ENCODE data around the gene DCST1. TPM values are rescaled to one million over a fixed set of nuclear protein-coding genes. Genes with fewer than 3 reads are reported as not detected.

Gene DCST1
- total RNA-seq, 2 experiments from 2014 or later = not detected

DNA sequence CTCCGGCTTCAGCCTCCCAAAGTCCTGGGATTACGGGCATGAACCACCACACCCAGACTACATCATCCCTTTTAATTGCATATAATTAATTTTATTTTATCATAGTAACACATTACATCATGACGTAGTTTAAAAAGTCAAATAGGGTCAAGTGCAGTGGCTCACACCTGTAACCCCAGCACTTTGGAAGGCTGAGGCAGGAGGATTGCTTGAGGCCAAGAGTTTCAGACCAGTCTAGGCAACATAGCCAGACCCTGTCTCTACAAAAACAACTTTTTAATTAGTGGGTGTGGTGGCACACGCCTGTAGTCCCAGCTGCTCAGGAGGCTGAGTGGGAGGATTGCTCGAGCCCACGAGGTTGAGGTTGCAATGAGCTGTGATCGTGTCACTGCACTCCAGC is 65.7 kb downstream of the DCST1 start:
- H3K4me3 ChIP-seq (ENCODE audit: low read depth, low read length, poor library complexity, severe bottlenecking) = no peak overlapping the region
- ChIA-PET CTCF (ENCODE audit: unreplicated experiment) (no interaction called here), POLR2A (interaction anchor here (0.6 kb wide), 1 partner anchor 22 kb away, joined by 3 read pairs; no protein-coding TSS in a partner anchor)
- no peak overlapping the region for H2AFZ ChIP-seq (ENCODE audit: low read length)
- DNase-seq (ENCODE audit: low spot score) = no peak
- H3K4me1 ChIP-seq (ENCODE audit: insufficient read depth, low read length, poor library complexity, severe bottlenecking) = peaks cover under 1% of the 10 kb centered on the region
- BruUV-seq (replicated peaks) = no TSS peak
- H3K4me2 ChIP-seq (ENCODE audit: low read length) = no peak overlapping the region
- H3K36me3 ChIP-seq (ENCODE audit: insufficient read depth, low read length) = no peaks in the 10 kb centered on the region
- intact Hi-C loops (cut with micrococcal nuclease; ENCODE audit: unreplicated experiment) = no loop called here
- H3K9me2 ChIP-seq (ENCODE audit: insufficient read depth, low read length) = no peaks in the 10 kb centered on the region
- H3K79me2 ChIP-seq (ENCODE audit: insufficient read depth, low read depth, low read length) = no peaks in the 10 kb centered on the region
- H4K20me1 ChIP-seq (ENCODE audit: insufficient read depth, low read length) = no peaks in the 10 kb centered on the region
- no peaks in the 10 kb centered on the region for H3K9me3 ChIP-seq (ENCODE audit: low read length)
- H3K27ac ChIP-seq (ENCODE audit: low read depth, low read length, poor library complexity, severe bottlenecking) = no peak overlapping the region
- TF ChIP-seq CTCF (conservative IDR thresholded peaks at IDR 0.05; ENCODE audit: low read length) = no peak
- no peak for TF ChIP-seq EZH2phosphoT487 (IDR thresholded peaks at IDR 0.05; ENCODE audit: borderline replicate concordance, low read depth, low read length)

Other genes with a start within 250 kb of the DCST1 start
- 11.4 and 14.8 TPM in 2 replicates for gene KCNN3, start 163.5 kb upstream of the DCST1 start, total RNA-seq (2014; rRNA removed; shearing (Covaris generic))
- gene KCNN3, start 163.5 kb upstream of the DCST1 start, total RNA-seq (2022) = 44.5 and 50.8 TPM in 2 replicates
- 16.3 and 19.1 TPM in 2 replicates for gene PMVK, start 97.1 kb upstream of the DCST1 start, total RNA-seq (2014; rRNA removed; shearing (Covaris generic))
- gene PMVK, start 97.1 kb upstream of the DCST1 start, total RNA-seq (2022) = 45.9 and 54.0 TPM in 2 replicates
- gene PBXIP1, start 77.7 kb upstream of the DCST1 start, total RNA-seq (2014; rRNA removed; shearing (Covaris generic)) = 23.8 and 26.6 TPM in 2 replicates
- 37.7 and 39.8 TPM in 2 replicates for gene PBXIP1, start 77.7 kb upstream of the DCST1 start, total RNA-seq (2022)
- 36.5 and 44.3 TPM in 2 replicates for gene PYGO2, start 72.0 kb upstream of the DCST1 start, total RNA-seq (2014; rRNA removed; shearing (Covaris generic))
- 47.3 and 53.1 TPM in 2 replicates for gene PYGO2, start 72.0 kb upstream of the DCST1 start, total RNA-seq (2022)
- 31.4 and 37.6 TPM in 2 replicates for gene SHC1, start 63.1 kb upstream of the DCST1 start, total RNA-seq (2014; rRNA removed; shearing (Covaris generic))
- gene SHC1, start 63.1 kb upstream of the DCST1 start, total RNA-seq (2022) = 77.4 and 84.0 TPM in 2 replicates
- gene CKS1B, start 59.1 kb upstream of the DCST1 start, total RNA-seq (2014; rRNA removed; shearing (Covaris generic)) = 149 and 204 TPM in 2 replicates
- 230 and 260 TPM in 2 replicates for gene CKS1B, start 59.1 kb upstream of the DCST1 start, total RNA-seq (2022)
- 52.7 and 55.7 TPM in 2 replicates for gene FLAD1, start 50.5 kb upstream of the DCST1 start, total RNA-seq (2014; rRNA removed; shearing (Covaris generic))
- 57.0 and 57.9 TPM in 2 replicates for gene FLAD1, start 50.5 kb upstream of the DCST1 start, total RNA-seq (2022)
- 0.95 and 2.3 TPM in 2 replicates for gene LENEP, start 40.2 kb upstream of the DCST1 start, total RNA-seq (2014; rRNA removed; shearing (Covaris generic))
- gene LENEP, start 40.2 kb upstream of the DCST1 start, total RNA-seq (2022) = 0.78 and 1.5 TPM in 2 replicates
- gene ZBTB7B, start 31.0 kb upstream of the DCST1 start, total RNA-seq (2014; rRNA removed; shearing (Covaris generic)) = 14.2 and 16.3 TPM in 2 replicates
- 22.2 and 23.2 TPM in 2 replicates for gene ZBTB7B, start 31.0 kb upstream of the DCST1 start, total RNA-seq (2022)
- 0.85 and 1.7 TPM in 2 replicates for gene DCST2, start within 50 bp of the DCST1 start, total RNA-seq (2014; rRNA removed; shearing (Covaris generic))
- gene DCST2, start within 50 bp of the DCST1 start, total RNA-seq (2022) = 2.0 and 3.9 TPM in 2 replicates
- gene ADAM15, start 17.5 kb downstream of the DCST1 start, total RNA-seq (2014; rRNA removed; shearing (Covaris generic)) = 14.2 and 19.7 TPM in 2 replicates
- 50.4 and 56.1 TPM in 2 replicates for gene ADAM15, start 17.5 kb downstream of the DCST1 start, total RNA-seq (2022)
- 10.5 and 11.5 TPM in 2 replicates for gene EFNA4, start 29.9 kb downstream of the DCST1 start, total RNA-seq (2014; rRNA removed; shearing (Covaris generic))
- 9.0 and 10.1 TPM in 2 replicates for gene EFNA4, start 29.9 kb downstream of the DCST1 start, total RNA-seq (2022)
- 5.7 and 6.7 TPM in 2 replicates for gene EFNA3, start 45.0 kb downstream of the DCST1 start, total RNA-seq (2014; rRNA removed; shearing (Covaris generic))
- gene EFNA3, start 45.0 kb downstream of the DCST1 start, total RNA-seq (2022) = 4.8 and 10.8 TPM in 2 replicates
- not detected in 2 replicates for gene EFNA1, start 94.1 kb downstream of the DCST1 start, total RNA-seq (2014; rRNA removed; shearing (Covaris generic))
- gene EFNA1, start 94.1 kb downstream of the DCST1 start, total RNA-seq (2022) = not detected in 2 replicates
- 11.6 and 12.3 TPM in 2 replicates for gene SLC50A1, start 102.0 kb downstream of the DCST1 start, total RNA-seq (2014; rRNA removed; shearing (Covaris generic))
- gene SLC50A1, start 102.0 kb downstream of the DCST1 start, total RNA-seq (2022) = 46.1 and 48.0 TPM in 2 replicates
- gene DPM3, start 106.7 kb downstream of the DCST1 start, total RNA-seq (2014; rRNA removed; shearing (Covaris generic)) = 32.5 and 41.8 TPM in 2 replicates
- gene DPM3, start 106.7 kb downstream of the DCST1 start, total RNA-seq (2022) = 56.2 and 65.9 TPM in 2 replicates
- gene KRTCAP2, start 139.5 kb downstream of the DCST1 start, total RNA-seq (2014; rRNA removed; shearing (Covaris generic)) = 80.5 and 128 TPM in 2 replicates
- gene KRTCAP2, start 139.5 kb downstream of the DCST1 start, total RNA-seq (2022) = 141 and 166 TPM in 2 replicates
- 1.3 and 3.1 TPM in 2 replicates for gene TRIM46, start 140.0 kb downstream of the DCST1 start, total RNA-seq (2014; rRNA removed; shearing (Covaris generic))
- 3.9 and 4.5 TPM in 2 replicates for gene TRIM46, start 140.0 kb downstream of the DCST1 start, total RNA-seq (2022)
- gene THBS3, start 174.1 kb downstream of the DCST1 start, total RNA-seq (2014; rRNA removed; shearing (Covaris generic)) = 6.9 and 11.1 TPM in 2 replicates
- 28.7 and 37.1 TPM in 2 replicates for gene THBS3, start 174.1 kb downstream of the DCST1 start, total RNA-seq (2022)
- gene MTX1, start 174.9 kb downstream of the DCST1 start, total RNA-seq (2014; rRNA removed; shearing (Covaris generic)) = 67.6 and 70.2 TPM in 2 replicates
- gene MTX1, start 174.9 kb downstream of the DCST1 start, total RNA-seq (2022) = 43.9 and 45.7 TPM in 2 replicates
- 6.6 and 9.1 TPM in 2 replicates for gene ENTREP3, start 221.7 kb downstream of the DCST1 start, total RNA-seq (2014; rRNA removed; shearing (Covaris generic))
- 53.1 and 59.3 TPM in 2 replicates for gene ENTREP3, start 221.7 kb downstream of the DCST1 start, total RNA-seq (2022)
- 45.4 and 58.3 TPM in 2 replicates for gene SCAMP3, start 228.5 kb downstream of the DCST1 start, total RNA-seq (2014; rRNA removed; shearing (Covaris generic))
- 66.0 and 74.7 TPM in 2 replicates for gene SCAMP3, start 228.5 kb downstream of the DCST1 start, total RNA-seq (2022)
- 59.8 and 96.7 TPM in 2 replicates for gene CLK2, start 239.7 kb downstream of the DCST1 start, total RNA-seq (2014; rRNA removed; shearing (Covaris generic))
- 107 and 121 TPM in 2 replicates for gene CLK2, start 239.7 kb downstream of the DCST1 start, total RNA-seq (2022)
- 4.9 and 6.7 TPM in 2 replicates for gene HCN3, start 243.6 kb downstream of the DCST1 start, total RNA-seq (2014; rRNA removed; shearing (Covaris generic))
- 19.0 and 19.2 TPM in 2 replicates for gene HCN3, start 243.6 kb downstream of the DCST1 start, total RNA-seq (2022)